GM19035 (cell line): ENCODE measurements around the gene KLHL29.

Experiments used
- ATAC-seq: cut with Tn5 transposase; IDR thresholded peaks from one replicate; pipeline ENCODE4 v1.9.1; 2021; ENCODE audit not compliant: unreplicated experiment

Gene KLHL29

GRCh38 chr2:23526835-23527790 lies 142.1 kb downstream of the KLHL29 start:
- ATAC-seq = no peak

- no peak for ATAC-seq
Observed at GRCh38 chr2:23528171-23528570, 143.2 kb downstream of the KLHL29 start.

GRCh38 chr2:23528690-23529089 lies 143.7 kb downstream of the KLHL29 start:
- no peak for ATAC-seq

- ATAC-seq = no peak
Observed at GRCh38 chr2:23529659-23530058, 144.7 kb downstream of the KLHL29 start.

GRCh38 chr2:23530206-23530908 lies 145.4 kb downstream of the KLHL29 start:
- ATAC-seq = no peak

- ATAC-seq = no peak
Observed at GRCh38 chr2:23530909-23531276, 145.9 kb downstream of the KLHL29 start.

- no peak for ATAC-seq
Observed at GRCh38 chr2:23531280-23531679, 146.3 kb downstream of the KLHL29 start.

- no peak for ATAC-seq
Observed at GRCh38 chr2:23531881-23532280, 146.9 kb downstream of the KLHL29 start.

GRCh38 chr2:23532391-23533337 lies 147.7 kb downstream of the KLHL29 start:
- peak; percentile 63 for ATAC-seq

- no peak for ATAC-seq
Observed at GRCh38 chr2:23533338-23533695, 148.3 kb downstream of the KLHL29 start.

- no peak for ATAC-seq
Observed at GRCh38 chr2:23534771-23535170, 149.8 kb downstream of the KLHL29 start.

GRCh38 chr2:23536326-23536725 lies 151.3 kb downstream of the KLHL29 start:
- ATAC-seq = no peak

GRCh38 chr2:23537991-23538390 lies 153.0 kb downstream of the KLHL29 start:
- no peak for ATAC-seq

GRCh38 chr2:23538566-23538965 lies 153.6 kb downstream of the KLHL29 start:
- ATAC-seq = no peak

- no peak for ATAC-seq
Observed at GRCh38 chr2:23540804-23541360, 155.9 kb downstream of the KLHL29 start.

GRCh38 chr2:23541503-23542229 lies 156.7 kb downstream of the KLHL29 start:
- no peak for ATAC-seq

- no peak for ATAC-seq
Observed at GRCh38 chr2:23542230-23542789, 157.3 kb downstream of the KLHL29 start.

- ATAC-seq = no peak
Observed at GRCh38 chr2:23543302-23543701, 158.3 kb downstream of the KLHL29 start.

GRCh38 chr2:23543728-23544127 lies 158.7 kb downstream of the KLHL29 start:
- ATAC-seq = no peak
